Measurements from ENCODE around the gene FANCG.
A peak's percentile ranks its signal among the peaks of the same experiment; 100 is the strongest.

Gene FANCG

DNA sequence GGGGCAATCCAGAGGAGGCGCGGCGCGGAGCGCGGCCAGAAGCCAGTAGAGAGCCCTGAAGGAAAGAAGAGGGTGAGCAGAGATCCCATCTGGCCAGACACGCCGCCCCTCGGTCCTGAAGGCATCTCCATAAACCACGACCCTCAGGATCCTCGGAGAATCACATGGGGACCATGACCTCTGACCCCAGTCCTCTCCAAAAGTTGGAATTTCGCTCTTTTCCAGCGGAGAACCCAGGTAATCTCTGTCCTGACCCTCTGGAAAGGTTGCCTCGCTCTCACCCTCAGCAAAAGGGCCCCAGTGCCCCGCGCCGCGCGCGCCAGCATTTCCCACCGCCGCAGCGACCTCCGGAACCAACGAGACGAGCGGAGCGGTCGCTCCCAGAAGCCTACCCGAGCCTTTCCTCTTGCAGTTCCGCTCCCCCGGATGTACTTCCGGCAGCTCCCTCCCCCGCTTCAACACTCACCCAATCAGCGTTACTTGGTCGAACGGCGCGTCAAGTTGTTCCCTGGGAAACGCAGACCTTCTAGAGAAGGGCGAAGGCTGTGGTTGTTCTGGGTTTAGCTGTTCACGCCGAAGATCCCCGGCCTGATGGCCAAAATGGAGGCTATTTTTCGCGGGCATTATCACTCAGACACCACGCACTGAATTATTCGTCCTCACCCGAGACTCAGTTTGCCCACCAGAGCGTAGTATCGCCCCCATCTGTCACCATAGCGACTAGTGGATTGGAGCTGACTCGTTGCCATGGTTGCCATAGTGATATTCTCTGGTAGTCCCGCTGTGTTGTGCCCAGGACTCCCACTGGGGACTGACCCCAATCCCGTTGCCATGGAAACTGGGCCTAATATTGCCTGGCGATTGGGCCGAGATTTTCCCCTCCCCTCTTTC, 23.3 kb upstream of the FANCG start, which contains the start of gene STOML2:
Gene STOML2, minus strand, starts transcription at position 363 of the 891 bp plus-strand sequence. Its CDS starts 37 bp downstream, at position 326.
- no peaks in the 10 kb centered on the region for H3K4me1 ChIP-seq (ENCODE audit: control insufficient read depth, insufficient read depth, low read length)
- POLR2A ChIA-PET: interaction anchor here (0.7 to 6.4 kb wide), 14 partner anchors 8 to 629 kb away, joined by 3 to 92 read pairs (median 4); partner anchors contain the start of genes ATOSB, CCDC107, CREB3 and FANCG
- peaks cover 0 to 65% of the 10 kb centered on the region in 2 experiments; a peak in 1 of 3 replicates for H3K36me3 ChIP-seq (ENCODE audit: control insufficient read depth in 2 of 2, insufficient read depth in 1 of 2, low read length in 2 of 2)
- CTCF ChIA-PET: interaction anchor here (0.8 to 2.3 kb wide), 6 partner anchors 8 to 203 kb away, joined by 4 to 7 read pairs (median 5); partner anchors contain the start of gene VCP
- peak within 1 kb of the TSS; percentile 66 for H3K27ac ChIP-seq (ENCODE audit: extremely low read depth, low read depth, low read length)
- H3K9me3 ChIP-seq (ENCODE audit: control insufficient read depth, insufficient read depth, low read depth, low read length): no peaks in the 10 kb centered on the region
- peak within 1 kb of the TSS; percentile 83 for H3K4me3 ChIP-seq (ENCODE audit: low read depth, low read length)
- peak; percentile 37; the same call in 1 of the 2 replicates for TF ChIP-seq KLF9 (tag by site-specific recombination; IDR thresholded peaks at IDR 0.05; ENCODE audit: low read depth)
- TF ChIP-seq ZNF223 (tag by site-specific recombination; IDR thresholded peaks at IDR 0.05): no peak
- no peak for TF ChIP-seq ZNF184 (tag by site-specific recombination; IDR thresholded peaks at IDR 0.05)
- TF ChIP-seq GFI1B (tag by site-specific recombination; IDR thresholded peaks at IDR 0.05): 0 out of 2 replicates have a peak, but pooled peaks have one; percentile 13
- TF ChIP-seq REPIN1 (tag by site-specific recombination; IDR thresholded peaks at IDR 0.05; ENCODE audit: low read depth): no peak
- TF ChIP-seq ZNF324 (tag by site-specific recombination; IDR thresholded peaks at IDR 0.05): peak; percentile 80
- TF ChIP-seq ZBTB20 (tag by site-specific recombination; IDR thresholded peaks at IDR 0.05): no peak
- no peak for TF ChIP-seq ZNF133 (tag by site-specific recombination; IDR thresholded peaks at IDR 0.05)
- no peak for TF ChIP-seq ZNF121 (tag by site-specific recombination; IDR thresholded peaks at IDR 0.05)
- peak; percentile 53; the same call in 1 of the 2 replicates for TF ChIP-seq ZIC2 (tag by site-specific recombination; IDR thresholded peaks at IDR 0.05)
- TF ChIP-seq, protein P1, sequence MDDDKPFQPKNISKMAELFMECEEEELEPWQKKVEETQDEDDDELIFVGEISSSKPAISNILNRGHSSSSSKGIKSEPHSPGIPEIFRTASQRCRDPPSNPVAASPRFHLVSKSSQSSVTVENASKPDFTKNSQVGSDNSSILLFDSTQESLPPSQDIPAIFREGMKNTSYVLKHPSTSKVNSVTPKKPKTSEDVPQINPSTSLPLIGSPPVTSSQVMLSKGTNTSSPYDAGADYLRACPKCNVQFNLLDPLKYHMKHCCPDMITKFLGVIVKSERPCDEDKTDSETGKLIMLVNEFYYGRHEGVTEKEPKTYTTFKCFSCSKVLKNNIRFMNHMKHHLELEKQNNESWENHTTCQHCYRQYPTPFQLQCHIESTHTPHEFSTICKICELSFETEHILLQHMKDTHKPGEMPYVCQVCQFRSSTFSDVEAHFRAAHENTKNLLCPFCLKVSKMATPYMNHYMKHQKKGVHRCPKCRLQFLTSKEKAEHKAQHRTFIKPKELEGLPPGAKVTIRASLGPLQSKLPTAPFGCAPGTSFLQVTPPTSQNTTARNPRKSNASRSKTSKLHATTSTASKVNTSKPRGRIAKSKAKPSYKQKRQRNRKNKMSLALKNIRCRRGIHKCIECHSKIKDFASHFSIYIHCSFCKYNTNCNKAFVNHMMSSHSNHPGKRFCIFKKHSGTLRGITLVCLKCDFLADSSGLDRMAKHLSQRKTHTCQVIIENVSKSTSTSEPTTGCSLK (tag by site-specific recombination; IDR thresholded peaks at IDR 0.05): no peak
- peak; percentile 49; the same call in 1 of the 2 replicates for TF ChIP-seq ZNF843 (tag by site-specific recombination; IDR thresholded peaks at IDR 0.05)
- TF ChIP-seq ZNF24 (tag by site-specific recombination; IDR thresholded peaks at IDR 0.05): 0 out of 2 replicates have a peak, but pooled peaks have one; percentile 34
- TF ChIP-seq ZNF239 (tag by site-specific recombination; IDR thresholded peaks at IDR 0.05): peak; percentile 80; the same call in 1 of the 2 replicates
- TF ChIP-seq ZNF391 (tag by site-specific recombination; IDR thresholded peaks at IDR 0.05; ENCODE audit: borderline replicate concordance, low read depth): peak; percentile 81; the same call in 1 of the 2 replicates
- no peak for TF ChIP-seq ZNF521 (tag by site-specific recombination; IDR thresholded peaks at IDR 0.05)
- TF ChIP-seq ZNF514 (tag by site-specific recombination; IDR thresholded peaks at IDR 0.05): no peak
- TF ChIP-seq YY1 (tag by site-specific recombination; IDR thresholded peaks at IDR 0.05): no peak; the same call in none of the 2 replicates
- TF ChIP-seq ZNF544 (tag by site-specific recombination; IDR thresholded peaks at IDR 0.05): no peak
- peak; percentile 82 for TF ChIP-seq SP7 (tag by site-specific recombination; IDR thresholded peaks at IDR 0.05)
- peak; percentile 80 for TF ChIP-seq ZBTB17 (tag by site-specific recombination; IDR thresholded peaks at IDR 0.05)
- TF ChIP-seq SALL2 (tag by site-specific recombination; IDR thresholded peaks at IDR 0.05; ENCODE audit: borderline replicate concordance): no peak
- no peak for TF ChIP-seq ZNF600 (tag by site-specific recombination; IDR thresholded peaks at IDR 0.05)
- no peak for TF ChIP-seq ZNF23 (tag by site-specific recombination; IDR thresholded peaks at IDR 0.05; ENCODE audit: borderline replicate concordance)
- no peak for TF ChIP-seq ZNF214 (tag by site-specific recombination; IDR thresholded peaks at IDR 0.05; ENCODE audit: borderline replicate concordance)
- TF ChIP-seq KLF7 (tag by site-specific recombination; IDR thresholded peaks at IDR 0.05; ENCODE audit: borderline replicate concordance): no peak
- no peak for TF ChIP-seq RBAK (tag by site-specific recombination; IDR thresholded peaks at IDR 0.05)
- TF ChIP-seq ELK4 (IDR thresholded peaks at IDR 0.05; ENCODE audit: borderline replicate concordance, low read depth, low read length): peak; percentile 86
- no peak for TF ChIP-seq OVOL3 (tag by site-specific recombination; IDR thresholded peaks at IDR 0.05)
- no peak for TF ChIP-seq ZNF132 (tag by site-specific recombination; IDR thresholded peaks at IDR 0.05; ENCODE audit: borderline replicate concordance)
- no peak for TF ChIP-seq ZNF585B (tag by site-specific recombination; IDR thresholded peaks at IDR 0.05)
- no peak for TF ChIP-seq ZNF677 (tag by site-specific recombination; IDR thresholded peaks at IDR 0.05)
- TF ChIP-seq GLI4 (tag by site-specific recombination; IDR thresholded peaks at IDR 0.05): no peak
- TF ChIP-seq, protein P2, sequence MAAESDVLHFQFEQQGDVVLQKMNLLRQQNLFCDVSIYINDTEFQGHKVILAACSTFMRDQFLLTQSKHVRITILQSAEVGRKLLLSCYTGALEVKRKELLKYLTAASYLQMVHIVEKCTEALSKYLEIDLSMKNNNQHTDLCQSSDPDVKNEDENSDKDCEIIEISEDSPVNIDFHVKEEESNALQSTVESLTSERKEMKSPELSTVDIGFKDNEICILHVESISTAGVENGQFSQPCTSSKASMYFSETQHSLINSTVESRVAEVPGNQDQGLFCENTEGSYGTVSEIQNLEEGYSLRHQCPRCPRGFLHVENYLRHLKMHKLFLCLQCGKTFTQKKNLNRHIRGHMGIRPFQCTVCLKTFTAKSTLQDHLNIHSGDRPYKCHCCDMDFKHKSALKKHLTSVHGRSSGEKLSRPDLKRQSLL (tag by site-specific recombination; IDR thresholded peaks at IDR 0.05): no peak
- TF ChIP-seq ZNF670 (tag by site-specific recombination; IDR thresholded peaks at IDR 0.05; ENCODE audit: low read depth): no peak
- TF ChIP-seq HOXA7 (CRISPR knock-in tag; IDR thresholded peaks at IDR 0.05; ENCODE audit: borderline replicate concordance): no peak

All from HEK293 (cell line).